Measurements from ENCODE around the gene SH3RF2. TPM values are rescaled to one million over a fixed set of nuclear protein-coding genes. Genes with fewer than 3 reads are reported as not detected.

SH3RF2 gene
- polyA plus RNA-seq, 3 donors: not detected

GRCh38 chr5:145946112-145946861 lies 9.9 kb downstream of the SH3RF2 start:
- Histone ChIP-seq H3K36me3 (replicated peaks in 1 of 2; ENCODE audit: control insufficient read depth in 1 of 2, insufficient read depth in 2 of 2, low read length in 2 of 2) (no peaks in the 10 kb centered on the region), H3K4me1 (ENCODE audit: control insufficient read depth in 1 of 2, insufficient read depth in 2 of 2, low read length in 2 of 2) (peaks cover 6 to 8% of the 10 kb centered on the region in 2 donors), H2AFZ (ENCODE audit: insufficient read depth, low read depth, low read length, poor library complexity, severe bottlenecking) (no peak overlapping the region), H3K4me3 (replicated peaks in 1 of 3; ENCODE audit: low read depth in 2 of 3, low read length in 3 of 3) (no peak overlapping the region), H3K27ac (ENCODE audit: low read depth in 1 of 2, low read length in 2 of 2) (no peak overlapping the region), H4K20me1 (ENCODE audit: insufficient read depth, low read length) (no peaks in the 10 kb centered on the region), H3K27me3 (ENCODE audit: control insufficient read depth in 2 of 2, insufficient read depth in 2 of 2, low read length in 2 of 2) (peaks cover 46 to 48% of the 10 kb centered on the region in 2 donors), H3K79me2 (ENCODE audit: insufficient read depth, low read length) (no peaks in the 10 kb centered on the region), H3K9ac (ENCODE audit: insufficient read depth, low read length, poor library complexity, severe bottlenecking) (no peak overlapping the region), H3K9me3 (replicated peaks in 1 of 2; ENCODE audit: control insufficient read depth in 1 of 2, insufficient read depth in 1 of 2, low read length in 2 of 2) (no peaks in the 10 kb centered on the region), H3K4me2 (replicated peaks; ENCODE audit: extremely low read depth, low read length, poor library complexity, severe bottlenecking) (no peak overlapping the region)
- Mint-ChIP-seq H3K4me1 (peaks cover 16% of the 10 kb centered on the region), H3K4me3 (no peak overlapping the region), H3K9me3 (no peaks in the 10 kb centered on the region), H3K36me3 (no peaks in the 10 kb centered on the region), H3K27ac (no peak overlapping the region), H3K27me3 (ENCODE audit: low read depth in 3 of 3) (peaks cover 32 to 48% (median 34%) of the 10 kb centered on the region in 3 donors)
- no peak for TF ChIP-seq CTCF (IDR thresholded peaks at IDR 0.05)
- DNase-seq: peak; percentile 29 to 73 (median 56)
- intact Hi-C loops (cut with micrococcal nuclease): no loop called here
- WGBS (ENCODE audit: insufficient coverage): 100% methylated on average over 1 of the region's 4 CpGs

- Mint-ChIP-seq H3K4me3 (no peak overlapping the region), H3K9me3 (no peaks in the 10 kb centered on the region), H3K27me3 (ENCODE audit: low read depth in 3 of 3) (peaks cover 30 to 50% (median 33%) of the 10 kb centered on the region in 3 donors), H3K36me3 (no peaks in the 10 kb centered on the region), H3K27ac (no peak overlapping the region), H3K4me1 (peaks cover 14% of the 10 kb centered on the region)
- Histone ChIP-seq H3K9me3 (replicated peaks in 1 of 2; ENCODE audit: control insufficient read depth in 1 of 2, insufficient read depth in 1 of 2, low read length in 2 of 2) (no peaks in the 10 kb centered on the region), H3K79me2 (ENCODE audit: insufficient read depth, low read length) (no peaks in the 10 kb centered on the region), H3K4me2 (replicated peaks; ENCODE audit: extremely low read depth, low read length, poor library complexity, severe bottlenecking) (no peak overlapping the region), H3K36me3 (replicated peaks in 1 of 2; ENCODE audit: control insufficient read depth in 1 of 2, insufficient read depth in 2 of 2, low read length in 2 of 2) (no peaks in the 10 kb centered on the region), H4K20me1 (ENCODE audit: insufficient read depth, low read length) (no peaks in the 10 kb centered on the region), H3K9ac (ENCODE audit: insufficient read depth, low read length, poor library complexity, severe bottlenecking) (no peak overlapping the region), H3K27me3 (ENCODE audit: control insufficient read depth in 2 of 2, insufficient read depth in 2 of 2, low read length in 2 of 2) (peaks cover 54 to 60% of the 10 kb centered on the region in 2 donors), H3K4me3 (replicated peaks in 1 of 3; ENCODE audit: low read depth in 2 of 3, low read length in 3 of 3) (no peak overlapping the region), H3K4me1 (ENCODE audit: control insufficient read depth in 1 of 2, insufficient read depth in 2 of 2, low read length in 2 of 2) (peaks cover 6 to 8% of the 10 kb centered on the region in 2 donors), H3K27ac (ENCODE audit: low read depth in 1 of 2, low read length in 2 of 2) (no peak overlapping the region), H2AFZ (ENCODE audit: insufficient read depth, low read depth, low read length, poor library complexity, severe bottlenecking) (no peak overlapping the region)
- no peak for DNase-seq
- intact Hi-C loops (cut with micrococcal nuclease): no loop called here
- TF ChIP-seq CTCF (IDR thresholded peaks at IDR 0.05): no peak
Measured at GRCh38 chr5:145947581-145947980, 11.2 kb downstream of the SH3RF2 start.

Data from CD14-positive monocyte (primary cell).